Daoy (cell line): ENCODE measurements around the gene CCL27. TPM values are rescaled to one million over a fixed set of nuclear protein-coding genes. Genes with fewer than 3 reads are reported as not detected.

Experiments used
- DNase-seq: peaks from one replicate; pipeline ENCODE4 v3.0.0-alpha.2; 2015; ENCODE audit warnings: low read depth
- total RNA-seq: library from RNA; depleted of rRNA; stranded (reverse); fragments of >200 nt; shearing (Covaris generic); gene quantifications from 2 replicates; pipeline ENCODE4 v1.2.3, GENCODE V29; 2014

Gene CCL27
- total RNA-seq, 1 experiment from 2014 or later = not detected

DNA sequence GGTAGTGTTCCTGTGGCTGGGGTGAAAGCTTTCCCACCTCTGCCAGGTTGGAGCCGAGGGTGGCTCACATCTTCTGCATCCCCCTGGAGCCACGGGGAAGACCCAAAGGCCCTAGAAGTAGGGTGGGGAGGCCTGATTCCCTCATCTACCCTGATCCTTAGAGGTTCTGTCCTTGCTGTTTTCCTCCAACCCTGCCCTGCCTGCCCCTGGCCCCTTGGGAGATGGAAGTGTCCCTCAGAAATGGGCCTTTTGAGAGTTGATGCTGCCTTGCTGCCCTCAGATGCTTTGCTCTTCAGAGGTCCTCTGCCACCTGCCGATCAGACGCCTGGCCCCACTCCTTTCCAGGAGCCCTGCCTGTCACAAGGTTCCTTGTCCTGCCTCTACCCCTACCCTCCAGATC, 22.4 kb upstream of the CCL27 start:
- DNase-seq = no peak

DNA sequence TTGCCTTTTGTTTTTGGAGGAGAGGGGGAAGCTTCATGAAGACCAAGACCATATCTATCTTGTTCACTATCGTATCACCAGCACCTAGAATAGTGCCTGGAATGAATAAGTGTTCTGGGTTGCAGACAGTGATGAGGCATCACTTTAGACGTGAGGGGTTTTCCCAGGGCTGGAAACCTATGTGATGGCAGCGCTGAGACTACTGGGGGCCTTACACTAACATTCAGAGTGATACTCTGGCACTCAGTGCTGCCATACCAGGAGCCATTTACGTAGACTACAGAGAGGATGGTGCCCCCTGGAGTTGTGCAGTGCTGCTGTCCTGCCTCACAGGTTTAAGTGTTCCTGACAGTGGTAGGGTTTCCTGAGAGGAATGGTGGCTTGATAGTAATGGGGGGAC, 21.7 kb upstream of the CCL27 start:
- DNase-seq = no peak

DNA sequence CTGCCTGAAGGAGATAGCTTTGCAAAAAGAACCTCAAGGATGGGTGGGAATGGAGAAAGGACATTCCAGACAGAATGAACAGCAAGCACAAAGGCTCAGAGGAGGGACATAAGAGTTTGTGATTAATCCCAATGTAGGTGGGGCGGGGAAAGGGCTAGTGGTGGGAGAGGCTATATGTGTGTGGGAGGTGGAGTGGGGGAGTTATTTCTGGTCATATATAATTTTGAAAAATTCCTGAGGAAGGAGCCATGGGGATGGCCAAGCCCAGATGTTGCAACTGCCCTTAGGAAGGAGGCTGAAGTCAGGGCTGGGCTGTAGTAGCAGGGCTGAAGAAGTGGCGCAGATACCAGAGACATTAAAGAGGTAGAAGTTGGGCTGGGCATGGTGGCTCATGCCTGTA, 13.4 kb upstream of the CCL27 start:
- DNase-seq = no peak

DNA sequence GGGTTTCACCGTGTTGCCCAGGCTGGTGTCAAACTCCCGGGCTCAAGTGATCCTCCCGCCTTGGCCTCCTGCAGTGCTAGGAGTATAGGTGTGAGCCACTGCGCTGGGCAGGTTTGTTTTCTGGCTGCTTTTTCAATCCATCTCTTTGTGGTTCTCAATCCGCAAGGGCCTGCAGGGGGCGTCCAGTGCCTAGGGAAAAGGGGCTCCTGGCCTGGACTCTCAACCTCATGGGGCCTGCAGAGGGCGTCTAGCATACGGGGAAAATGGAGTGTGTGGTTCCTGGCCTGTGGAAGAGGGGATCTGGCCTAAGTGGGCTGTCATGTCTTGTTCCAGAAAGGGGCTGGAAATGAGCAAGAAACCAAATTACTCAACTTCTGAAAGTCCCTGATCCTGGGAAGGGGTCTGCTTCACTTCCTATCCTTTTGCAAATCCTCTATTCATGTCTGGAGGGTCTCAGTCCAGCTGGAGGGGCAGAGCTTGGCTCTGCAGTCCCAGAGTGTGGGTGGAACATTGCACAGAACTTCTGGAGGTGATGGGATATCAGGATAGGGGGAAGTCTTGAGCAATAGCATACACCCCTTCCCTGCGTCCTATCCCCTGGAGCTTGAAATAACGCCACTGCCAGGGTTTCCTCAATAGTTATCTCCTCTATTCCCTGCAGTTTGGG, 12.7 kb upstream of the CCL27 start:
- DNase-seq = peak; percentile 80

DNA sequence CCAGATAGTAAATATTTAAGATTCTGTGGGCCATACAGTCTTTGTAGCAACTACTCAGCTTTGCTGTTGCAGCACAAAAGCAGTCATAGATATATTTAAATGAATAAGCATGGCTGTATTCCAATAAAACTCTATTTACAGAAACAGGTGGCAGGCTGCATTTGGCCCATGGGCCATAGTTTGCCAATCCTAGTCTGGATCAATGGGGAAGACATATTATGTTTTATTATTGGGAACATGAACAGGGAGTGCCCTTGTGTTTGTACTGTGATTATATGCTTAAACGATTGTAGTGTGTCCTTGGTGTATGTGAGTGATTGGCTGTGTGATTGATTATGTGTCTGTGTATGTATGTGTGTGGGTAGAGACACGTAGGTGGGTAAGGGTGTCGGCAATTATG, 12.0 kb upstream of the CCL27 start:
- no peak for DNase-seq

DNA sequence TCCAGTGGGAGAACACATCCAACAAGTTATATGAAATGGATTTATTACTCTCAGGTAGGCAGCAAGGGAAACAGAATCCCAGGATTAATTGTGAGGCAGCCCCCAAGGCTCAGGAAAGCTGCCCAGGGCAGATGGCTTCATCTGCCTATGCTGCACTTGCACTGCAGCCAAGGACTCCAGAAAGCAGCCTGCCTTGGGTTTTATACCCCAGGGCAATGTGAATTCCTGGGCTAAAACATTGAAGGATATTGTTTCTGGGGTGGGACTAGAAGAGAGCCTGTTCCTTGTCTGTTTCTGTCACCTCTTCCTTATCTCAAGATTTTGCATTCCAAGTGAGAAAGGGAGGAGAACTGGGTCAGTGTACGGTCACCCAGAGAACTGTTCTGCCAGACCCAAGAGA, 8.8 kb upstream of the CCL27 start:
- no peak for DNase-seq

GRCh38 chr9:34669809-34670562, 7.5 kb upstream of the CCL27 start:
- no peak for DNase-seq

GRCh38 chr9:34665381-34666250, 3.2 kb upstream of the CCL27 start:
- DNase-seq = peak; percentile 95

- no peak for DNase-seq
These were observed 2.6 kb upstream of the CCL27 start for GRCh38 chr9:34665067-34665380.

DNA sequence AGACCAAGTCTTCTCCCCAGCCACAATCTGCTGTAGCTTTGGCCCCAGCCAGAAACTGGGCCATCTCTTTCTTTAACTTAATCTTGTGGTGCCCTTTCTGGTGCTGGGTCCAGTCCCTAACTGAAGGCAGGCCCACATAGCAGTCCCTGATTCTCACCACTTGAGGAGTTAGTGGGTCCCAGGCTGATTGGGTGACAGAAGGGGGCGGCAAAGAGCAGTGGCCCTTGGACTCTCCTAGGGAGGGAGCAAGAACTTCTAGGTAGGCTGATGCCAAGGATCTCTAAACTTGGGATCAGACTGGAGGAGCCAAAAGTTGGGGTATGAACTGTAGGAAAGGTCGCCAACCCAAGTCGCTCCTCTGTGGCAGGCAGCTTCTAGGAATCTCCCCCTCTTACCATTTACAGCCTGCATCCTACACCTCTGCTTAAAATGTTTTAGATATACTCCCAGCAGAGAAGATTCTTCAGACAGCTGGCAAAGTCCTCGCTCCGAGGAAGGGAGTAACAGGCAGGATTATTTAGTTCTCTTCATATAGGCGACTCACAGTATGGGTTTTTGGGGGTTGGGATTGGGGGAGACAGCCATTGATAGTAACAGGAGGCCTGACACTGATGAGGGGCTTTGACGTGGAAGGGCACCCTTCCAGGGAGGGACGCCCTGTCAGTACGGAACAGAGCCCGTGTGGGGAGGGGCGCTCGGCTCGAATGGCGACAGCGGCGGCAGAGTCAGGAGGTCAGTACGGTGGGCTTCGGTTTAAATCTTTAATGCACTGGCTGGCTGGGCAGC, 2.0 kb upstream of the CCL27 start:
- DNase-seq = peak; percentile 80

GRCh38 chr9:34663303-34663605, 797 bp upstream of the CCL27 start:
- no peak for DNase-seq

- peak; percentile 47 for DNase-seq
These were observed 2.7 kb downstream of the CCL27 start for GRCh38 chr9:34659592-34660253.

DNA sequence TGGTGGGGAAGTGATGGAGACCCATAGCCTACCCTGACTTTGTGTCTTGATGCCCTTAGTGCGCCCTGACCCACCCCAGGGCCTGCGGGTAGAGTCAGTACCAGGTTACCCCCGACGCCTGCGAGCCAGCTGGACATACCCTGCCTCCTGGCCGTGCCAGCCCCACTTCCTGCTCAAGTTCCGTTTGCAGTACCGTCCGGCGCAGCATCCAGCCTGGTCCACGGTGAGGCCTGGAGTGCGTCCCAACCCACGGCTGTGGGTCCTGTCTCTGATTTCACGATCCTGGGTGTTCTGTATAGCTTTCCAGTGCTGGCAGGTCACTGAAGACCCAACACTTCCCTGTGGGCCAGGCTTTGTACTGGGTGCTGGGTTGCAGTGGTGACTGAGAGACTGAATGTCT, 4.0 kb downstream of the CCL27 start:
- no peak for DNase-seq

- DNase-seq = no peak
These were observed 5.5 kb downstream of the CCL27 start for GRCh38 chr9:34656992-34657391.

GRCh38 chr9:34655394-34655793, 7.1 kb downstream of the CCL27 start:
- DNase-seq = no peak

DNA sequence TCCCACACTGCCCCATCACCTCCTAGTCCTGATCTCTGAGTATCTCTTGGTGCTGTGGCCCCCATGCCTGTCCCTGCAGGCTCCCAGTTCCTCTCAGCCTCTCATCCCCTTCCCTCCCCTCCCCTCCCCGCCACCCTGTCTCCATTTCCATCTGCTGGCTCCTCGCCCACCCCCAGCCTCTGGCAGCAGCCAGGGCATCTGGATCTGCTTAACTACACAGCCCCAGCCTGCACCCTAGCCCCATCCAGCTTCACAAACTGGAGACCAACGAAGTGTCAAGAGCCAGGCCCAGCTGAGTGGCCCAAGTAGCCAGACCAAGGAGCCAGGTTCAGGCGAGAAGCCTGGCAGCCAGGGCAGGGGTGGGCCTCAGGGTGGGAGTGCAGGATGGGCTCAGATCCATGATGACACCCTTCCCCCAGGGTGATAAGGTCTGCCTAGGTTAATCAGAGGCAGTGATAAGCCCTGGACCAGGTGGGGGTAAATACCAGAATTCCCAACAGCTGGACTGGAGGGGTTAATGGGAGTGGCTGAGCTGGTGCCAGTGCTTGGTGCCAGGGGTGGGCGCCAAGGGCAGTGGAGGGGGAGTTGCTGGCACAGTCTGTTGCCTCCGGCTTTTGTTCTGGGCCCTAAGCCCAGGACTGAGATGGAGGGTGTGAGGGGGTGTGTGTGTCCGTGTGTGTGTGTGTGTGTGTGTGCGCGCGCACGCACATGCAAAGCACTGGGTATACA, 8.0 kb downstream of the CCL27 start:
- DNase-seq = no peak

GRCh38 chr9:34653151-34654072, 9.0 kb downstream of the CCL27 start:
- peak; percentile 44 for DNase-seq

DNA sequence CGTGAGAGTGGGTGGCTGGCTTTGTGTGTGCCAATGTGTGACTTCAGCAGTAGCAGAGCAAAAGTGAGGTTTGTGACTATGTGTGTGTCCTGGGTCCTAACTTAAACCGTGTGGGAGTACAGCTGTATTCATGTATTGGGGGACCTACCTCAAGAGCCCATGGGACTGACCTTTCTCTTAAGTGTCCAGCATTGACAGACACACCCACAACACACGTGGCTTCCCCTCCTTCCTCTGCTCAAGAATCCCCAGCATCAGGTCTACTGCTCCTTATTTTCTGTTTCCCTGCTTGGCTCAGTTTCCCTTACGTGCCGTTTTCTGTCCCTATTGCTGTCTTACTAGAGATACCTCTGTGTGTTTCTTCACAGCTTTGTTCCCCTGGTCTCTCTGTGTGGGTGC, 9.9 kb downstream of the CCL27 start:
- DNase-seq = no peak

GRCh38 chr9:34651876-34652601, 10.4 kb downstream of the CCL27 start, which contains the start of gene IL11RA:
IL11RA (plus strand) TSS chr9:34652185; CDS start chr9:34655218, 3,033 bp downstream.
- DNase-seq = peak; percentile 87
